ENCODE data around the gene NLGN1. TPM values are rescaled to one million over a fixed set of nuclear protein-coding genes. Genes with fewer than 3 reads are reported as not detected.

The NLGN1 gene
- polyA plus RNA-seq, 1 donor from 2014 or later: 2.7 TPM

DNA sequence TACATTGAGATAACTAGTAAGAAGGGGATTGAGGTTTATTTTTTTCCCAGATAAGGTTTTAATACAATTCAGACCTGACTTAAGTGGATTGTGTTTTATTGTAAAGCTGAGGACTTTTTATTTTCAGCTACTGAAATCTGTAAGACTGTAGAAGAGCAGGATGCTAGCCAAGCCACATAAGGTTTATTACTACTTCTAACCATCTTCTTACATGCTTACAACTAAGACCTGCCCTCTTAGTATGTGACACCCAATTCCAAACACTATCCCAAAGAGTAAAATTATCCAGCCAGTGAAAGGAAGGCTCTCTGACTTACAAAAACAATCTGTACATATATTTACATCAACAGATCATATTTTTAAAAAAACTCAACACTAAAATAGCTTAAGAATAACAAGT is 897.1 kb downstream of the NLGN1 start:
- H3K36me3 ChIP-seq (ENCODE audit: insufficient read depth, low read length): no peaks in the 10 kb centered on the region
- H3K27me3 ChIP-seq (ENCODE audit: insufficient read depth, low read depth, low read length): no peaks in the 10 kb centered on the region
- no peaks in the 10 kb centered on the region for H3F3A ChIP-seq (ENCODE audit: insufficient read depth, low read length, poor library complexity, severe bottlenecking)
- no peak overlapping the region for H3K27ac ChIP-seq (ENCODE audit: low read length)
- TF ChIP-seq, protein P1, sequence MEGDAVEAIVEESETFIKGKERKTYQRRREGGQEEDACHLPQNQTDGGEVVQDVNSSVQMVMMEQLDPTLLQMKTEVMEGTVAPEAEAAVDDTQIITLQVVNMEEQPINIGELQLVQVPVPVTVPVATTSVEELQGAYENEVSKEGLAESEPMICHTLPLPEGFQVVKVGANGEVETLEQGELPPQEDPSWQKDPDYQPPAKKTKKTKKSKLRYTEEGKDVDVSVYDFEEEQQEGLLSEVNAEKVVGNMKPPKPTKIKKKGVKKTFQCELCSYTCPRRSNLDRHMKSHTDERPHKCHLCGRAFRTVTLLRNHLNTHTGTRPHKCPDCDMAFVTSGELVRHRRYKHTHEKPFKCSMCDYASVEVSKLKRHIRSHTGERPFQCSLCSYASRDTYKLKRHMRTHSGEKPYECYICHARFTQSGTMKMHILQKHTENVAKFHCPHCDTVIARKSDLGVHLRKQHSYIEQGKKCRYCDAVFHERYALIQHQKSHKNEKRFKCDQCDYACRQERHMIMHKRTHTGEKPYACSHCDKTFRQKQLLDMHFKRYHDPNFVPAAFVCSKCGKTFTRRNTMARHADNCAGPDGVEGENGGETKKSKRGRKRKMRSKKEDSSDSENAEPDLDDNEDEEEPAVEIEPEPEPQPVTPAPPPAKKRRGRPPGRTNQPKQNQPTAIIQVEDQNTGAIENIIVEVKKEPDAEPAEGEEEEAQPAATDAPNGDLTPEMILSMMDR (IDR thresholded peaks at IDR 0.05; ENCODE audit: poor library complexity, severe bottlenecking): no peak
- TF ChIP-seq POLR2AphosphoS5 (IDR thresholded peaks at IDR 0.05) (no peak), TAF1 (IDR thresholded peaks at IDR 0.05; ENCODE audit: low read depth) (no peak), RAD21 (conservative IDR thresholded peaks at IDR 0.05) (no peak), MXI1 (conservative IDR thresholded peaks at IDR 0.05; ENCODE audit: poor library complexity, severe bottlenecking) (no peak), EP300 (conservative IDR thresholded peaks at IDR 0.05; ENCODE audit: poor library complexity, severe bottlenecking) (no peak), SMC3 (conservative IDR thresholded peaks at IDR 0.05; ENCODE audit: poor library complexity) (no peak), EZH2 (IDR thresholded peaks at IDR 0.05; ENCODE audit: borderline replicate concordance, insufficient read depth, low read length, poor library complexity, severe bottlenecking) (no peak)
- TF ChIP-seq, protein P2, sequence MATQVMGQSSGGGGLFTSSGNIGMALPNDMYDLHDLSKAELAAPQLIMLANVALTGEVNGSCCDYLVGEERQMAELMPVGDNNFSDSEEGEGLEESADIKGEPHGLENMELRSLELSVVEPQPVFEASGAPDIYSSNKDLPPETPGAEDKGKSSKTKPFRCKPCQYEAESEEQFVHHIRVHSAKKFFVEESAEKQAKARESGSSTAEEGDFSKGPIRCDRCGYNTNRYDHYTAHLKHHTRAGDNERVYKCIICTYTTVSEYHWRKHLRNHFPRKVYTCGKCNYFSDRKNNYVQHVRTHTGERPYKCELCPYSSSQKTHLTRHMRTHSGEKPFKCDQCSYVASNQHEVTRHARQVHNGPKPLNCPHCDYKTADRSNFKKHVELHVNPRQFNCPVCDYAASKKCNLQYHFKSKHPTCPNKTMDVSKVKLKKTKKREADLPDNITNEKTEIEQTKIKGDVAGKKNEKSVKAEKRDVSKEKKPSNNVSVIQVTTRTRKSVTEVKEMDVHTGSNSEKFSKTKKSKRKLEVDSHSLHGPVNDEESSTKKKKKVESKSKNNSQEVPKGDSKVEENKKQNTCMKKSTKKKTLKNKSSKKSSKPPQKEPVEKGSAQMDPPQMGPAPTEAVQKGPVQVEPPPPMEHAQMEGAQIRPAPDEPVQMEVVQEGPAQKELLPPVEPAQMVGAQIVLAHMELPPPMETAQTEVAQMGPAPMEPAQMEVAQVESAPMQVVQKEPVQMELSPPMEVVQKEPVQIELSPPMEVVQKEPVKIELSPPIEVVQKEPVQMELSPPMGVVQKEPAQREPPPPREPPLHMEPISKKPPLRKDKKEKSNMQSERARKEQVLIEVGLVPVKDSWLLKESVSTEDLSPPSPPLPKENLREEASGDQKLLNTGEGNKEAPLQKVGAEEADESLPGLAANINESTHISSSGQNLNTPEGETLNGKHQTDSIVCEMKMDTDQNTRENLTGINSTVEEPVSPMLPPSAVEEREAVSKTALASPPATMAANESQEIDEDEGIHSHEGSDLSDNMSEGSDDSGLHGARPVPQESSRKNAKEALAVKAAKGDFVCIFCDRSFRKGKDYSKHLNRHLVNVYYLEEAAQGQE (IDR thresholded peaks at IDR 0.05; ENCODE audit: borderline replicate concordance): no peak
- H3K4me2 ChIP-seq (ENCODE audit: low read length): no peak overlapping the region
- H3K79me2 ChIP-seq (replicated peaks; ENCODE audit: insufficient read depth, low read length): no peaks in the 10 kb centered on the region
- no peaks in the 10 kb centered on the region for H3K9me3 ChIP-seq (ENCODE audit: low read length)
- no peak overlapping the region for H2AFZ ChIP-seq (ENCODE audit: low read depth, low read length)
- no peaks in the 10 kb centered on the region for H3K9me2 ChIP-seq (ENCODE audit: insufficient read depth, low read length)
- H3K4me3 ChIP-seq (ENCODE audit: low read length): no peak overlapping the region
- H4K20me1 ChIP-seq (ENCODE audit: insufficient read depth): no peaks in the 10 kb centered on the region
- H3K9ac ChIP-seq (ENCODE audit: low read length): no peak overlapping the region

DNA sequence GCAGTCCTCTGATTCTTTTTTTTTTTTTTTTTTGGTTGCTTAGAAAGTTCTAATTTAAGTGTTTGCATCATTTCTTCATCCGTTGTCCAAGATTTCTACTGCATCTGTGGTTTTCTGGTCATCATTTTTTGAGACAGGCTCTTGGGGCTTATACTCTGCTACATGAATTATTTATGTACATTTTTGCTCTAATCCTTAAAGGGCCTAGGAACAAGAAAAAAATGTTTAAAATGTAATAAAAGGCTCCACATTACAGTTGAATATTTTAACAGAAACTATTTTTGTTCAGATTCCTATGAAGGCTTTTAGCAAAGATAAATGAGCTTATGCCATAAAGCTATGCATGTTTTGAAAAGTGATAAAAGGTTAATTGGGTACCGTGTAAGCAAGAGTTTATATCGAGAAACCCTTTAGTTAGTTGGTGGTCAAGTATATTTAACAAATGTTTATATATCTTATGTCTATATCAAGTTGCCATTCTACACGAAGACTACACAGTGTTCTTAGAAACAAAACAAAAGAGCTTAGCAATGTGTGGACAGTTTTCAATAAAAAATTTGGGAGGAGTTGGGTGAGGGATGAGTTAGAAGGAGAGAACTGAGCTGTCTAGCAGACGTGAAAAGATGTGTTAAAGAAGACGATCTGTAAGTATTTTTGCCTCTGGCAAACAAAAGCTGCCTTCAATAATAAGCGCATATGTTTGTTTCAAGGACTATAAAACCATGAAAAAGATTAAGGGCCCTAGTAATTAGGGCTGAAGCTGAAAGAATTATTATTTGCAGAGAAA is 898.0 kb downstream of the NLGN1 start:
- TF ChIP-seq POLR2AphosphoS5 (IDR thresholded peaks at IDR 0.05): no peak
- TF ChIP-seq, protein P2 (IDR thresholded peaks at IDR 0.05; ENCODE audit: borderline replicate concordance): no peak
- no peak for TF ChIP-seq EP300 (conservative IDR thresholded peaks at IDR 0.05; ENCODE audit: poor library complexity, severe bottlenecking)
- TF ChIP-seq SMC3 (conservative IDR thresholded peaks at IDR 0.05; ENCODE audit: poor library complexity): no peak
- no peak for TF ChIP-seq TAF1 (IDR thresholded peaks at IDR 0.05; ENCODE audit: low read depth)
- no peak for TF ChIP-seq MXI1 (conservative IDR thresholded peaks at IDR 0.05; ENCODE audit: poor library complexity, severe bottlenecking)
- TF ChIP-seq, protein P1 (IDR thresholded peaks at IDR 0.05; ENCODE audit: poor library complexity, severe bottlenecking): no peak
- no peak for TF ChIP-seq EZH2 (IDR thresholded peaks at IDR 0.05; ENCODE audit: borderline replicate concordance, insufficient read depth, low read length, poor library complexity, severe bottlenecking)
- no peak for TF ChIP-seq RAD21 (conservative IDR thresholded peaks at IDR 0.05)
- no peaks in the 10 kb centered on the region for H3K9me2 ChIP-seq (ENCODE audit: insufficient read depth, low read length)
- H2AFZ ChIP-seq (ENCODE audit: low read depth, low read length): no peak overlapping the region

More for the DNA sequence above, 898.0 kb downstream of the NLGN1 start:
- Histone ChIP-seq H3K36me3 (ENCODE audit: insufficient read depth, low read length) (no peaks in the 10 kb centered on the region), H3K4me3 (ENCODE audit: low read length) (no peak overlapping the region), H3K4me2 (ENCODE audit: low read length) (no peak overlapping the region), H3K9ac (ENCODE audit: low read length) (no peak overlapping the region), H3F3A (ENCODE audit: insufficient read depth, low read length, poor library complexity, severe bottlenecking) (no peaks in the 10 kb centered on the region), H3K79me2 (replicated peaks; ENCODE audit: insufficient read depth, low read length) (no peaks in the 10 kb centered on the region), H3K27me3 (ENCODE audit: insufficient read depth, low read depth, low read length) (no peaks in the 10 kb centered on the region), H4K20me1 (ENCODE audit: insufficient read depth) (no peaks in the 10 kb centered on the region), H3K9me3 (ENCODE audit: low read length) (no peaks in the 10 kb centered on the region), H3K27ac (ENCODE audit: low read length) (no peak overlapping the region)

Data from neural cell (in vitro differentiated cells).